NCI-H2227 (cell line): ENCODE measurements around the gene HSPA6.
"Not testable (repeated sequence)": the region's sequence is repeated elsewhere in the genome, so short reads cannot be mapped to it uniquely, and the experiment has no call there.

Source experiments
- DNase-seq: peaks from one replicate; lab custom pipeline; 2025; ENCODE audit not compliant: unreplicated experiment; lab: John Stamatoyannopoulos, UW

Gene HSPA6

DNA sequence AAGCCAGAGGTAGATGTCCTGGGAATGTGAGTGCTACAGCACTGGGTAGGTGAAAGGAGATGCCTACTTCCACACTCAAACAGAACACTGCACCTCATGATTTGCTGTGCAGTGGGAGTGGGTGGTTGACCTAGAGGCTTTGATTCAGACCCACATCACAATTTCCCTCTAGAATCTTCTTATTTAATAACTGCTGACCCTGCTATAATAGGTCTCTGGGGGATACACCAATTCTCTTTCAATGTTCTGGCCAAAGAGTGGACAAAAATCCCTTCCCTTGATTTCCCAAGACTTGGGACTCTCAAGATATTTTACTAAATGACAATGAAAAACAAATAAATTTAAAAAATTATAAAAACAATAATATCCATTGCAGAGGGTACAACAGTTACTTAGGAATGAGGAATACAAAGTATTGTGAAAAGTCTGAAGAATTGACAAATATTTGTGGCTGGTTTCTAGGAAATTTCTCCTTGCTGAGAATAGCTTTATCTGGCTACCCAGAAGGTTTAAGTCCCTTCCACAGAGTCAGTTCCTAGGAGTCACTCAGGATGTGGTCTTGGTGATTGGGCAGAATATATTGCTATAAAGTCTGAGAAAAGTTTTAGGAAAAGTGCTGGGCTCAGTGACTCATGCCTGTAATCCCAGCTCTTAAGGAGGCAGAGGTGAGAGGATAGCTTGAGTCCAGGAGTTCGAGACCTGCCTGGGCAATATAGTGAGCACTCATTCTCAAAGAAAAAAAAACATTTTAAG lies 21.5 kb upstream of the HSPA6 start:
- DNase-seq = no peak

GRCh38 chr1:161503394-161503748 lies 21.0 kb upstream of the HSPA6 start:
- no peak for DNase-seq

- no peak for DNase-seq
These were observed 18.7 kb upstream of the HSPA6 start for GRCh38 chr1:161505686-161506085.

DNA sequence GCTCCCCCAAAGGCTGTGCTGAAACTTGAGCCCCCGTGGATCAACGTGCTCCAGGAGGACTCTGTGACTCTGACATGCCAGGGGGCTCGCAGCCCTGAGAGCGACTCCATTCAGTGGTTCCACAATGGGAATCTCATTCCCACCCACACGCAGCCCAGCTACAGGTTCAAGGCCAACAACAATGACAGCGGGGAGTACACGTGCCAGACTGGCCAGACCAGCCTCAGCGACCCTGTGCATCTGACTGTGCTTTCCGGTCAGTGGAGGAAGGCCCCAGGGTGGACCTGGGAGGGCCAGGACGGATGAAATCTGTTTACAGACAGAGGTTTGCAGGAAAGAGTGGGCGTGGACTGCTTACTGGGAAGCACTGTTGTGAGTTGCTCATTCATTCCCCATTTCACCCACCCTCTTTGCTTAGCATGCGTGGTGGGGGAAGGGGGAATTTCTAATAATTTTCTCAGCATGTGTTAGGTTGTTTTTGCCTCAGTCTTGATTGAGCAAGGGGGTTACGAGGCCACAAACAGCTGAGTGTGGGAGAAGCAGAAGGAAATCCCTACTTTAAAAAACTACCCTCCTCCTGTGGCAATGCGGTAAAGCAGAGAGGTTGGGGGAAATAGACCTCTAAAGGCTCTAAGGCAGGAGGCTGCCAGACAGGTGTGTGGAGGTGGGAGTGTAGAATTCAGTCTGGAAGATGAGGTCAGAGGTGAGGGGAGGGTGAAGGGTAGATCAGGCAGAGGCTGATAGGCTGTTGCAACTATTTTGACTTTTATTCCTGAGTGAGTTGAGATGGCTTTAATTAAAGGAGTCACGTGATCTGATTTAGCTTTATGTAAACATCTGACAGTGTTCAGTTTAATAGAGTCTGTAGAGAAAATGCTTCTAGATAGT lies 17.8 kb upstream of the HSPA6 start:
- peak; percentile 19 for DNase-seq

GRCh38 chr1:161510477-161510876 lies 13.9 kb upstream of the HSPA6 start:
- no peak for DNase-seq

DNA sequence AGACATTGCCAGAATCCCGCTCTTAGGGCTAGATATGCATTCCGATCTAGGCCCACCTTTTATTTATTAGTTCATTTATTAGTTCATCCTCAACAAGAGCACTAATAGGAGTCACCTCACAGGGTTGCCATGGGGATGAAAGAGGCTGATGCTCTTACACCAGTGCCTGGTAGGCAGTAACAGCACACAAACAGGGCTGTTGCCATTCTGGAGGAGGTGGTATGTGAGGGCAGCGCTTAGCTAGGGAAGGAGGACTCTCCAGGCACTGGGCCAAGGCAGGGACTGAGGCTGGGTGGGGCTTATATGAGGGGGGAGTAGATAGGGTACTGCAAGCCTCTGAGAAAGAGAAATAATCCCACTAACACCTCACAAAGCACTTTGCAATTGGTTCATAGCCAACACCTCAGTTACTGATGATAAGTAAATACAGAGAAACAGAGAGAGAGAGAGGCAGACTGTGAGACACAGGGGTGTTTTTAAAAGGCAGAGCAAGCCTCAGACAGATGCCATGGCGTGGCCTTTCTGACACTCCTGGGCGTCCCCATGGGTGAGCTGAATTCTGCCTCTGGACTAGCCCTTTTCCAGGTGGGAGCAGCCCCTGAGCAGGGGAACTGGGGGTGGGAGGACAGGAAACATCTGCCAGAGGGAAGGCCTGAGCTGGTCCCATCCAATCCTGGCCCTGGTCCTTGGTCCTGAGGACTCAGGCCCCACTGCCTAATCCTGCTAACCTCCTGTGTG lies 13.2 kb upstream of the HSPA6 start:
- no peak for DNase-seq

GRCh38 chr1:161511756-161512060 lies 12.6 kb upstream of the HSPA6 start:
- DNase-seq = no peak

GRCh38 chr1:161512636-161513447 lies 11.5 kb upstream of the HSPA6 start:
- DNase-seq = not testable (repeated sequence)

- not testable (repeated sequence) for DNase-seq
These were observed 10.9 kb upstream of the HSPA6 start for GRCh38 chr1:161513448-161513780.

GRCh38 chr1:161513953-161514352 lies 10.4 kb upstream of the HSPA6 start:
- DNase-seq = not testable (repeated sequence)

DNA sequence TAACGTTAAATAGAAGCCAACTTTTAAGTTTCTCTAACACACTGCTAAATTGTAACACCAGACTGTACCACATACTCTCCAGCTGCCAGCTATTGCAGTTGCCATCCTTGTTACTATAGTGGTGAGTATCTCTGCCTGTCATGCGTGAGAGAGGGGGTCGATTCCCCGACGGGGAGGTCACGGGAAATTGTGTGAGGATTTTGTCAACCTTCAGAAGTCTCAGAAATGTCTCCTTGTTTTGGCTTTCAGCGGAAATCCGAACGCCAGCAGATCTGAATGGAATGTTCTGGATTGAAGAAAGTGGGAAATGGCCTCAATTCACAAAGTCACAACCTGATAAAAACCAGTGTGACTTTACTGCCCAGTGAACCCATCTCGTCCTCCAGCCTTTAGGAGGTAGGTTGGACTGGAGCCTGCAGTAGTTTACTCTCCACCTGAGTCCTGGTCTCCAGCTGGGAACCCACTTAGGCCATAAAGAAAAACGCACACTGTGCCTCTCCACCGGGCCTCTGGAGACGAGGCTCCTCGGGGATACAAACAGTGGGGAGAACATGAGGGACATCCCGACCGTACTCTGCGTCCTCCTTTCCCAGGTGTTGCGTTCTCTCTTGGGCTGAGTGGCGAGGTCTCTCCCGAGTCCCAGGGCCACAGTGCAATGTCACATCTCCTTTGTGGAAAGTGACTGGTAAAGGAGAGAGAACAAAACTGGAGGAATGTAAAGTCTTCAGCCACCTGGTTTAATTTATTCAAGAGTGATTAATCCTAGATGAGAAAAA lies 1.1 kb upstream of the HSPA6 start:
- not testable (repeated sequence) for DNase-seq

GRCh38 chr1:161524742-161525291 lies 477 bp downstream of the HSPA6 start:
- not testable (repeated sequence) for DNase-seq

- not testable (repeated sequence) for DNase-seq
These were observed 981 bp downstream of the HSPA6 start for GRCh38 chr1:161525321-161525720.

DNA sequence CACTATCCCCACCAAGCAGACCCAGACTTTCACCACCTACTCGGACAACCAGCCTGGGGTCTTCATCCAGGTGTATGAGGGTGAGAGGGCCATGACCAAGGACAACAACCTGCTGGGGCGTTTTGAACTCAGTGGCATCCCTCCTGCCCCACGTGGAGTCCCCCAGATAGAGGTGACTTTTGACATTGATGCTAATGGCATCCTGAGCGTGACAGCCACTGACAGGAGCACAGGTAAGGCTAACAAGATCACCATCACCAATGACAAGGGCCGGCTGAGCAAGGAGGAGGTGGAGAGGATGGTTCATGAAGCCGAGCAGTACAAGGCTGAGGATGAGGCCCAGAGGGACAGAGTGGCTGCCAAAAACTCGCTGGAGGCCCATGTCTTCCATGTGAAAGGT lies 1.6 kb downstream of the HSPA6 start:
- DNase-seq = not testable (repeated sequence)

GRCh38 chr1:161528550-161528949 lies 4.2 kb downstream of the HSPA6 start:
- not testable (repeated sequence) for DNase-seq

- not testable (repeated sequence) for DNase-seq
These were observed 5.2 kb downstream of the HSPA6 start for GRCh38 chr1:161529463-161530104.

DNA sequence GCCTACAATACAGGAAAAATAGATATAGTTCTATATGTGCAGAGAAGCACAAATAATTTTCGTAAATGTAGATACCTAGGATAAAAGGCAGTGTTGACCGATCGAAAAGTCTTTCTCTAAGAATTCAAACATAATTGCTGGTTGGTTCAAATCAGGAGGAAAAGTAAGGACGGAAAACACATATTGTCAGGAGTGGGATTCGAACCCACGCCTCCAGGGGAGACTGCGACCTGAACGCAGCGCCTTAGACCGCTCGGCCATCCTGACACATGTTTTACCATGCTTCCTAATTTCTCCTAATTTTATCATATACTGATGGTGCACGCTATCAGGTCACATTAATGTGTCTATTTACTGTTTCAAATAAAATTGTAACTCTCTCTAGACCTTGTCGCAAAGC lies 5.8 kb downstream of the HSPA6 start:
- DNase-seq = peak; percentile 75

- DNase-seq = peak; percentile 99
These were observed 6.6 kb downstream of the HSPA6 start for GRCh38 chr1:161530671-161531641.
